ENCODE results near the gene NCDN.

DNA sequence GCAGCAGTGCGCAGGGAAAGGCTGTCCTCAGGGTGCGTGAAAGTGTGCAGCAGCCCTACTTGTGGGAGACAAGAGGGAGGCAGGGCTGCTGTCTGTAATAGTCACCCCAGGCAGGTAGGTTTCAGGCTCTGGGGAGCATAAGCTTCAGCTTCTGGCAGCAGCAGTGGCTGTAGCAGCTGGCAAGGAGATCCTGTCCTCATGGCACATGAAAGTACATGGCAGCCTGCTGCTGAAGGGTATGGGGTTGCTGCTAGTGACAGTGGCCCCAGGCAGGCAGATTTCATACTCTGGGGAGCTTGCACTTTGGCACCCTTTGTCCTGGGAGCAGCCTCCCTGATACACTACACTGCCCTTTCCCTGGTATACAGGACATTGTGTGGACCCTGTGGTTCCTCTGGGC, 26.7 kb upstream of the NCDN start:
- TF ChIP-seq POLR2A (IDR thresholded peaks at IDR 0.05) = no peak
- TF ChIP-seq, protein P1, sequence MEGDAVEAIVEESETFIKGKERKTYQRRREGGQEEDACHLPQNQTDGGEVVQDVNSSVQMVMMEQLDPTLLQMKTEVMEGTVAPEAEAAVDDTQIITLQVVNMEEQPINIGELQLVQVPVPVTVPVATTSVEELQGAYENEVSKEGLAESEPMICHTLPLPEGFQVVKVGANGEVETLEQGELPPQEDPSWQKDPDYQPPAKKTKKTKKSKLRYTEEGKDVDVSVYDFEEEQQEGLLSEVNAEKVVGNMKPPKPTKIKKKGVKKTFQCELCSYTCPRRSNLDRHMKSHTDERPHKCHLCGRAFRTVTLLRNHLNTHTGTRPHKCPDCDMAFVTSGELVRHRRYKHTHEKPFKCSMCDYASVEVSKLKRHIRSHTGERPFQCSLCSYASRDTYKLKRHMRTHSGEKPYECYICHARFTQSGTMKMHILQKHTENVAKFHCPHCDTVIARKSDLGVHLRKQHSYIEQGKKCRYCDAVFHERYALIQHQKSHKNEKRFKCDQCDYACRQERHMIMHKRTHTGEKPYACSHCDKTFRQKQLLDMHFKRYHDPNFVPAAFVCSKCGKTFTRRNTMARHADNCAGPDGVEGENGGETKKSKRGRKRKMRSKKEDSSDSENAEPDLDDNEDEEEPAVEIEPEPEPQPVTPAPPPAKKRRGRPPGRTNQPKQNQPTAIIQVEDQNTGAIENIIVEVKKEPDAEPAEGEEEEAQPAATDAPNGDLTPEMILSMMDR (IDR thresholded peaks at IDR 0.05) = no peak
